ENCODE data around the gene RPN1. TPM values are rescaled to one million over a fixed set of nuclear protein-coding genes. Genes with fewer than 3 reads are reported as not detected.

Gene RPN1
- total RNA-seq, 1 donor: 473 TPM

DNA sequence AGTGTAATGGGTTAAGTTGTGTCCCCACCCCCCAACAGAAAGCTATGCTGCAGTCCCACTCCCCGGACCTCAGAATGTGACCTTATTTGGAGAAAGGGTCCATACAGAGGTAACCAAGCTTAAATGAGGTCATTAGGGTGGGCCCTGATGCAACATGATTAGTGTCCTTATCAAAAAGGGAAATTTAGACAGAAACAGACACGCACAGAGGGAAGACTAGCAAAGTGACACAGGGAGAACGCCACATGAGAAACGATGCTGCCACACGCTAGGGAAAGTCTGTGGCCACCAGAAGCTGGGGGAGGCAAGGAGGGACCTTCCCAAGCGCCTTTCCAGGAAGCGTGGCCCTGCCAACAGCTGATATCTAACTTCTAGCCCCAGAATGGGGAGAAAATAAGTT lies 65.4 kb downstream of the RPN1 start:
- H4K20me1 ChIP-seq (ENCODE audit: insufficient read depth, low read length): no peaks in the 10 kb centered on the region
- peaks cover 12% of the 10 kb centered on the region for H3K27me3 ChIP-seq (ENCODE audit: insufficient read depth, low read length)
- DNase-seq (ENCODE audit: insufficient read length, low spot score, missing footprints): no peak
- no peaks in the 10 kb centered on the region for H3K4me1 ChIP-seq (ENCODE audit: insufficient read depth, low read length)
- no peak overlapping the region for H3K4me3 ChIP-seq (ENCODE audit: insufficient read depth, low read length)
- no peaks in the 10 kb centered on the region for H3K79me2 ChIP-seq (ENCODE audit: insufficient read depth, low read length)
- H2AFZ ChIP-seq (ENCODE audit: low read length): no peak overlapping the region
- TF ChIP-seq, protein P1, sequence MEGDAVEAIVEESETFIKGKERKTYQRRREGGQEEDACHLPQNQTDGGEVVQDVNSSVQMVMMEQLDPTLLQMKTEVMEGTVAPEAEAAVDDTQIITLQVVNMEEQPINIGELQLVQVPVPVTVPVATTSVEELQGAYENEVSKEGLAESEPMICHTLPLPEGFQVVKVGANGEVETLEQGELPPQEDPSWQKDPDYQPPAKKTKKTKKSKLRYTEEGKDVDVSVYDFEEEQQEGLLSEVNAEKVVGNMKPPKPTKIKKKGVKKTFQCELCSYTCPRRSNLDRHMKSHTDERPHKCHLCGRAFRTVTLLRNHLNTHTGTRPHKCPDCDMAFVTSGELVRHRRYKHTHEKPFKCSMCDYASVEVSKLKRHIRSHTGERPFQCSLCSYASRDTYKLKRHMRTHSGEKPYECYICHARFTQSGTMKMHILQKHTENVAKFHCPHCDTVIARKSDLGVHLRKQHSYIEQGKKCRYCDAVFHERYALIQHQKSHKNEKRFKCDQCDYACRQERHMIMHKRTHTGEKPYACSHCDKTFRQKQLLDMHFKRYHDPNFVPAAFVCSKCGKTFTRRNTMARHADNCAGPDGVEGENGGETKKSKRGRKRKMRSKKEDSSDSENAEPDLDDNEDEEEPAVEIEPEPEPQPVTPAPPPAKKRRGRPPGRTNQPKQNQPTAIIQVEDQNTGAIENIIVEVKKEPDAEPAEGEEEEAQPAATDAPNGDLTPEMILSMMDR (IDR thresholded peaks at IDR 0.05; ENCODE audit: extremely low read depth, low read depth, low read length): no peak
- H3K4me2 ChIP-seq (ENCODE audit: insufficient read depth, low read length): no peak overlapping the region
- no peaks in the 10 kb centered on the region for H3K36me3 ChIP-seq (ENCODE audit: insufficient read depth, low read length)
- no peaks in the 10 kb centered on the region for H3K9me3 ChIP-seq (ENCODE audit: low read depth, low read length)
- H3K27ac ChIP-seq (ENCODE audit: low read depth, low read length): no peak overlapping the region

DNA sequence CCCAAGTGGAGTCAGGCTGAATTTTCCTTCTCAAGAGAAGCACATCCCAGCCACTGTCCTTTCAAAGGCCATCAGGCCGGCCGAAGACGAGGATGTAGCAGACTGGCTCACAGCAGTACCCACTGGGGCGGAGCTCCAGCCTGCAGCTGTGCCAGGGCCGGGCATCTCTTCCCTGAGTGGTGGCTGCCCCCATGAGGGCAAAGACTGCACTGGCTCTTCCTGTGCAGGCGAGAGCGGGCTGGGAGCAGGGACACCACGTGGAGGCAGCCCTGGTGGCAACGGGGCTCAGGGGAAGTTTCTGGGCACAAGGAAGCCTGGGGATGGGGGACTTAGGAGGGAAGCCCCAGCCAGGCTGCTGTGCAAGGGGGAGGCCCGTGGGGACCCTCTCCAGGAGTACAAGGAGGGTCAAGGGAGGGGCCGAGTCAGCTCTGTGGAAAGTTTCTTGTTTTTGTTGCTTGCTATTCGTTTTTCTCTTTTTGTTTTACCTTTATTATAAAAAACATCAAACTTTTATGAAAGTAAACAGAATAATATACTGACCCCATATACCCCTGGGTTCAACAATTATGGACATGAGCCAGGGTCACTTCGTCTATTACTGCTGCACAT lies 66.1 kb downstream of the RPN1 start:
- H3K4me3 ChIP-seq (ENCODE audit: insufficient read depth, low read length): no peak overlapping the region
- H3K27me3 ChIP-seq (ENCODE audit: insufficient read depth, low read length): peaks cover 12% of the 10 kb centered on the region
- no peak overlapping the region for H3K27ac ChIP-seq (ENCODE audit: low read depth, low read length)
- H4K20me1 ChIP-seq (ENCODE audit: insufficient read depth, low read length): no peaks in the 10 kb centered on the region
- H3K36me3 ChIP-seq (ENCODE audit: insufficient read depth, low read length): no peaks in the 10 kb centered on the region
- TF ChIP-seq, protein P1 (IDR thresholded peaks at IDR 0.05; ENCODE audit: extremely low read depth, low read depth, low read length): peak; percentile 72
- H2AFZ ChIP-seq (ENCODE audit: low read length): no peak overlapping the region
- peaks cover 4% of the 10 kb centered on the region for H3K9me3 ChIP-seq (ENCODE audit: low read depth, low read length)
- DNase-seq (ENCODE audit: insufficient read length, low spot score, missing footprints): peak; percentile 94
- no peak overlapping the region for H3K4me2 ChIP-seq (ENCODE audit: insufficient read depth, low read length)
- no peaks in the 10 kb centered on the region for H3K4me1 ChIP-seq (ENCODE audit: insufficient read depth, low read length)
- H3K79me2 ChIP-seq (ENCODE audit: insufficient read depth, low read length): no peaks in the 10 kb centered on the region

DNA sequence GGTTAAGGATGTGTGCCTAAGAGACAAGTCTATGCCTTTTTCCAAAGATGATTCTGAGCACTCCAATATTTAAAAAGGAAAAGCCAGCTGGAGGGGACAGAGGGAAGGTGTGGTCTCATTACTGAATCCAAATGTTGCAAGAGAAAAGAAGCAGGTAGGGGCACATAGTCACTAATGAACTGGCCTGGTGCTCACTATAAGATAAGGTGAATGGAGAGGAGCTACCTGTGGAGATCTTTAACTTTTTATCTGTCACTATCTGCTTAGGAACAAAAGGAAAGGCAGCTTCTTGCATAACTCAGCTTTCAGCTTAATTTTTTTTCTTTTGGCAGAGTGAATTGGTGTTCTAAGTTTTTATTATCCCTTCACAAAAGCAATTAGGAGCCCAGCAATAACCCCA lies 69.1 kb downstream of the RPN1 start:
- Histone ChIP-seq H3K4me2 (ENCODE audit: insufficient read depth, low read length) (no peak overlapping the region), H3K27me3 (ENCODE audit: insufficient read depth, low read length) (peaks cover 8% of the 10 kb centered on the region), H3K36me3 (ENCODE audit: insufficient read depth, low read length) (no peaks in the 10 kb centered on the region), H3K79me2 (ENCODE audit: insufficient read depth, low read length) (no peaks in the 10 kb centered on the region), H2AFZ (ENCODE audit: low read length) (no peak overlapping the region), H3K27ac (ENCODE audit: low read depth, low read length) (no peak overlapping the region), H3K9me3 (ENCODE audit: low read depth, low read length) (peaks cover 4% of the 10 kb centered on the region), H4K20me1 (ENCODE audit: insufficient read depth, low read length) (no peaks in the 10 kb centered on the region), H3K4me3 (ENCODE audit: insufficient read depth, low read length) (no peak overlapping the region), H3K4me1 (ENCODE audit: insufficient read depth, low read length) (no peaks in the 10 kb centered on the region)
- DNase-seq (ENCODE audit: insufficient read length, low spot score, missing footprints): no peak
- TF ChIP-seq, protein P1 (IDR thresholded peaks at IDR 0.05; ENCODE audit: extremely low read depth, low read depth, low read length): no peak

DNA sequence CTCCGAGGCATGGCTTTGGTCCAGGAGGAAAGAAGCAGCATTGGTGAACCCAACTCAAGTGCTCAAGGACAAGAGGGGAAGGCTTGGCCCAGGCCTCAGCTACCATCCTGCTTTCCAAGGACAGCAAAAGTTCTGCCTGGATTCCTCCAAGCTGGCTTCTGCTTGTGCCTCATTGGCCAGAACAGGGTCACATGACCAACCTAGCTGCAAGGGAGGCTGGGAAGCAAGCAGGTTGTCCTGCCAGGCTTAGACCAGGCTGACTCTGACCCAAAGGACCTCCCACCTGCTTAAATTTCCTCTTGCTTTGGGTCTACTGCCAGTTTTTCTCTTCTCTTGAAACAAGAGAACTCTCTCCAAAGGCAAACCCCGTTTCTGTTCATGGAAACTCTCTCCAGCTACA lies 70.7 kb downstream of the RPN1 start:
- Histone ChIP-seq H3K79me2 (ENCODE audit: insufficient read depth, low read length) (no peaks in the 10 kb centered on the region), H3K36me3 (ENCODE audit: insufficient read depth, low read length) (no peaks in the 10 kb centered on the region), H4K20me1 (ENCODE audit: insufficient read depth, low read length) (no peaks in the 10 kb centered on the region), H3K27ac (ENCODE audit: low read depth, low read length) (no peak overlapping the region), H3K9me3 (ENCODE audit: low read depth, low read length) (peaks cover 4% of the 10 kb centered on the region), H3K4me1 (ENCODE audit: insufficient read depth, low read length) (no peaks in the 10 kb centered on the region), H3K4me3 (ENCODE audit: insufficient read depth, low read length) (no peak overlapping the region), H3K27me3 (ENCODE audit: insufficient read depth, low read length) (peaks cover 16% of the 10 kb centered on the region), H2AFZ (ENCODE audit: low read length) (no peak overlapping the region), H3K4me2 (ENCODE audit: insufficient read depth, low read length) (no peak overlapping the region)
- TF ChIP-seq, protein P1 (IDR thresholded peaks at IDR 0.05; ENCODE audit: extremely low read depth, low read depth, low read length): no peak
- no peak for DNase-seq (ENCODE audit: insufficient read length, low spot score, missing footprints)

All from osteoblast (primary cell).